BLaER1 treated with 17β-estradiol and CSF1 and Interleukin-3, amounts not matched to agents 10 nM and 100 nM (cell line): ENCODE data around the gene SLC49A4.
"Not testable (repeated sequence)": the region's sequence is repeated elsewhere in the genome, so short reads cannot be mapped to it uniquely, and the experiment has no call there.

Experiments
- H3K27ac ChIP-seq, 11 experiments: shearing (Covaris generic); formaldehyde crosslinking; 2 replicates each; pipeline ENCODE4 v1.8.1; 2022
- H3K27me3 ChIP-seq, 11 experiments: shearing (Covaris generic); formaldehyde crosslinking; 2 replicates each; pipeline ENCODE4 v1.8.1; 2022
- H3K36me3 ChIP-seq, 11 experiments: shearing (Covaris generic); formaldehyde crosslinking; 2 replicates each; pipeline ENCODE4 v1.8.1; 2022
- H3K4me1 ChIP-seq, 10 experiments: shearing (Covaris generic); formaldehyde crosslinking; 2 replicates each; pipeline ENCODE4 v1.8.1; 2022
- H3K4me2 ChIP-seq, 11 experiments: shearing (Covaris generic); formaldehyde crosslinking; 2 replicates each; pipeline ENCODE4 v1.8.1; 2022
- H3K4me3 ChIP-seq, 10 experiments: shearing (Covaris generic); formaldehyde crosslinking; 2 replicates each; pipeline ENCODE4 v1.8.1; 2022
- H3K9ac ChIP-seq, 11 experiments: shearing (Covaris generic); formaldehyde crosslinking; 2 replicates each; pipeline ENCODE4 v1.8.1; 2022
- H3K9me3 ChIP-seq, 11 experiments: shearing (Covaris generic); formaldehyde crosslinking; replicated peaks in 1 of 11; 2 replicates each; pipeline ENCODE4 v1.8.1; 2022
- H4K20me1 ChIP-seq, 11 experiments: shearing (Covaris generic); formaldehyde crosslinking; 2 replicates each; pipeline ENCODE4 v1.8.1; 2022
- Cebpa-rat ChIP-seq, 11 experiments: shearing (Covaris generic); IDR thresholded peaks; 2 replicates each; pipeline ENCODE4 v1.8.1; 2022

Gene SLC49A4

GRCh38 chr3:122794779-122795673, at the start of gene SLC49A4:
Gene SLC49A4, plus strand, starts transcription at chr3:122795069. Its CDS starts 124 bp downstream, at chr3:122795193.
- TF ChIP-seq Cebpa-rat (IDR thresholded peaks at IDR 0.05): no peak
- H4K20me1 ChIP-seq: peaks cover 0 to 9% (median 0%) of the 10 kb centered on the region in 11 experiments; a peak in 1 of 22 replicates
- no peaks in the 10 kb centered on the region for H3K9me3 ChIP-seq
- no peaks in the 10 kb centered on the region for H3K27me3 ChIP-seq
- H3K9ac ChIP-seq: peak within 1 kb of the TSS; percentile 77 to 94 (median 87)
- H3K27ac ChIP-seq: peak within 1 kb of the TSS; percentile 76 to 89 (median 82)
- H3K36me3 ChIP-seq: peaks cover 0 to 6% (median 0%) of the 10 kb centered on the region in 11 experiments; a peak in 2 of 22 replicates
- peaks cover 27 to 54% (median 32%) of the 10 kb centered on the region in 10 experiments for H3K4me1 ChIP-seq
- H3K4me2 ChIP-seq: peak within 1 kb of the TSS; percentile 88 to 97 (median 93)
- H3K4me3 ChIP-seq: peak within 1 kb of the TSS; percentile 71 to 85 (median 74)

- Histone ChIP-seq H3K9me3 (peaks cover 20 to 49% (median 40%) of the 10 kb centered on the region in 11 experiments), H3K27me3 (no peaks in the 10 kb centered on the region), H3K36me3 (peaks cover 35 to 74% (median 49%) of the 10 kb centered on the region in 11 experiments), H3K9ac (no peak overlapping the region), H4K20me1 (no peaks in the 10 kb centered on the region), H3K4me1 (no peaks in the 10 kb centered on the region; a peak in 1 of 20 replicates), H3K27ac (no peak overlapping the region), H3K4me3 (no peak overlapping the region), H3K4me2 (no peak overlapping the region)
- no peak for TF ChIP-seq Cebpa-rat (IDR thresholded peaks at IDR 0.05)
Observed at GRCh38 chr3:122745369-122746021, 49.4 kb upstream of the SLC49A4 start.

- H3K9ac ChIP-seq, H4K20me1 ChIP-seq, H3K4me1 ChIP-seq, H3K4me3 ChIP-seq, H3K27ac ChIP-seq, H3K27me3 ChIP-seq, H3K4me2 ChIP-seq: not testable (repeated sequence)
- Histone ChIP-seq H3K9me3 (peaks cover 18 to 47% (median 37%) of the 10 kb centered on the region in 11 experiments), H3K36me3 (peaks cover 34 to 80% (median 52%) of the 10 kb centered on the region in 11 experiments)
Observed at GRCh38 chr3:122747295-122747694, 47.6 kb upstream of the SLC49A4 start.

GRCh38 chr3:122748347-122748746, 46.5 kb upstream of the SLC49A4 start:
- H3K36me3 ChIP-seq: peaks cover 25 to 80% (median 42%) of the 10 kb centered on the region in 11 experiments
- TF ChIP-seq Cebpa-rat (IDR thresholded peaks at IDR 0.05): no peak

GRCh38 chr3:122754929-122755328, 39.9 kb upstream of the SLC49A4 start:
- Histone ChIP-seq H3K36me3 (peaks cover 30 to 73% (median 42%) of the 10 kb centered on the region in 11 experiments), H3K4me1 (peaks cover 0 to 31% (median 14%) of the 10 kb centered on the region in 10 experiments; a peak in 13 of 20 replicates), H3K4me3 (no peak overlapping the region), H3K9ac (no peak overlapping the region), H3K4me2 (no peak overlapping the region), H4K20me1 (no peaks in the 10 kb centered on the region), H3K27ac (no peak overlapping the region), H3K9me3 (peaks cover 0 to 11% (median 0%) of the 10 kb centered on the region in 11 experiments; a peak in 1 of 22 replicates), H3K27me3 (no peaks in the 10 kb centered on the region)
- no peak for TF ChIP-seq Cebpa-rat (IDR thresholded peaks at IDR 0.05)

More at GRCh38 chr3:122748347-122748746, 46.5 kb upstream of the SLC49A4 start:
- no peaks in the 10 kb centered on the region for H4K20me1 ChIP-seq
- no peak overlapping the region for H3K4me2 ChIP-seq
- H3K9ac ChIP-seq: no peak overlapping the region
- H3K9me3 ChIP-seq: peaks cover 7 to 36% (median 27%) of the 10 kb centered on the region in 11 experiments; a peak in 21 of 22 replicates
- H3K27me3 ChIP-seq: no peaks in the 10 kb centered on the region
- no peaks in the 10 kb centered on the region; a peak in 1 of 20 replicates for H3K4me1 ChIP-seq
- H3K27ac ChIP-seq: no peak overlapping the region
- no peak overlapping the region for H3K4me3 ChIP-seq

GRCh38 chr3:122755491-122755890, 39.4 kb upstream of the SLC49A4 start:
- H3K4me3 ChIP-seq: no peak overlapping the region
- peaks cover 0 to 36% (median 14%) of the 10 kb centered on the region in 10 experiments; a peak in 13 of 20 replicates for H3K4me1 ChIP-seq
- no peak overlapping the region for H3K4me2 ChIP-seq
- no peaks in the 10 kb centered on the region for H4K20me1 ChIP-seq
- TF ChIP-seq Cebpa-rat (IDR thresholded peaks at IDR 0.05): no peak
- H3K27me3 ChIP-seq: no peaks in the 10 kb centered on the region
- no peak overlapping the region for H3K27ac ChIP-seq
- peaks cover 31 to 72% (median 41%) of the 10 kb centered on the region in 11 experiments for H3K36me3 ChIP-seq
- no peak overlapping the region for H3K9ac ChIP-seq
- H3K9me3 ChIP-seq: peaks cover 0 to 11% (median 0%) of the 10 kb centered on the region in 11 experiments; a peak in 1 of 22 replicates

GRCh38 chr3:122758877-122759560, 35.9 kb upstream of the SLC49A4 start:
- peaks cover 0 to 9% (median 0%) of the 10 kb centered on the region in 11 experiments; a peak in 1 of 22 replicates for H3K9me3 ChIP-seq
- H3K4me1 ChIP-seq: peaks cover 5 to 63% (median 25%) of the 10 kb centered on the region in 10 experiments; a peak in 17 of 20 replicates
- H3K4me2 ChIP-seq: peak overlapping the region in 8 of 11 experiments; percentile 4 to 86 (median 55); a peak in 13 of 22 replicates
- no peak overlapping the region for H3K4me3 ChIP-seq
- no peaks in the 10 kb centered on the region for H4K20me1 ChIP-seq
- TF ChIP-seq Cebpa-rat (IDR thresholded peaks at IDR 0.05): no peak
- H3K9ac ChIP-seq: no peak overlapping the region
- H3K27me3 ChIP-seq: no peaks in the 10 kb centered on the region
- peak overlapping the region in 6 of 11 experiments; percentile 26 to 61 (median 50); a peak in 12 of 22 replicates for H3K27ac ChIP-seq
- peaks cover 20 to 51% (median 27%) of the 10 kb centered on the region in 11 experiments for H3K36me3 ChIP-seq
